ENCODE measurements around the gene PRUNE2. TPM values are rescaled to one million over a fixed set of nuclear protein-coding genes. Genes with fewer than 3 reads are reported as not detected.

Gene PRUNE2
- total RNA-seq, 2 experiments from 2014 or later = not detected

GRCh38 chr9:76576344-76576743 is 329.6 kb downstream of the PRUNE2 start:
- Histone ChIP-seq H3K36me3 (ENCODE audit: insufficient read depth, low read length) (no peaks in the 10 kb centered on the region), H3K4me3 (ENCODE audit: low read length) (no peak overlapping the region), H3K4me1 (ENCODE audit: insufficient read depth, low read length) (peaks cover 2% of the 10 kb centered on the region), H3K9me3 (ENCODE audit: control insufficient read depth in 1 of 2, insufficient read depth in 1 of 2, low read length in 2 of 2) (peaks cover 0 to under 1% of the 10 kb centered on the region in 2 experiments), H3K27me3 (ENCODE audit: control insufficient read depth in 1 of 2, insufficient read depth in 2 of 2, low read length in 2 of 2) (peaks cover 6 to 19% of the 10 kb centered on the region in 2 experiments), H3K27ac (ENCODE audit: low read depth in 1 of 2, low read length in 2 of 2) (no peak overlapping the region)
- Mint-ChIP-seq H3K9me3 (no peaks in the 10 kb centered on the region), H3K27me3 (peaks cover 53% of the 10 kb centered on the region), H3K4me1 (ENCODE audit: low read depth) (peaks cover 21% of the 10 kb centered on the region), H3K4me3 (no peak overlapping the region), H3K36me3 (ENCODE audit: low read depth) (no peaks in the 10 kb centered on the region), H3K27ac (no peak overlapping the region)
- intact Hi-C loops (cut with DNase I, micrococcal nuclease) = no loop called here
- peak; percentile 34 for ATAC-seq (ENCODE audit: poor library complexity)
- no peak for TF ChIP-seq CTCF (IDR thresholded peaks at IDR 0.05)
- ChIA-PET CTCF (no interaction called here), POLR2A (no interaction called here)
- peak in 8 of 14 experiments; percentile 2 to 80 (median 24) for DNase-seq

- ChIA-PET POLR2A (no interaction called here), CTCF (interaction anchor here (0.5 kb wide), 1 partner anchor 85 kb away, joined by 3 read pairs; no protein-coding TSS in a partner anchor)
- H3K27ac Mint-ChIP-seq = no peak overlapping the region
- H3K4me3 Mint-ChIP-seq = no peak overlapping the region
- no peak overlapping the region for H3K27ac ChIP-seq (ENCODE audit: low read depth in 1 of 2, low read length in 2 of 2)
- no peak for DNase-seq
- ATAC-seq (ENCODE audit: poor library complexity) = no peak
- H3K4me1 ChIP-seq (ENCODE audit: insufficient read depth, low read length) = peaks cover 2% of the 10 kb centered on the region
- H3K9me3 ChIP-seq (ENCODE audit: control insufficient read depth in 1 of 2, insufficient read depth in 1 of 2, low read length in 2 of 2) = peaks cover 0 to 6% of the 10 kb centered on the region in 2 experiments
- no peak overlapping the region for H3K4me3 ChIP-seq (ENCODE audit: low read length)
- peaks cover 59% of the 10 kb centered on the region for H3K27me3 Mint-ChIP-seq
- no peak for TF ChIP-seq CTCF (IDR thresholded peaks at IDR 0.05)
- H3K36me3 ChIP-seq (ENCODE audit: insufficient read depth, low read length) = no peaks in the 10 kb centered on the region
- H3K36me3 Mint-ChIP-seq (ENCODE audit: low read depth) = no peaks in the 10 kb centered on the region
- peaks cover 24% of the 10 kb centered on the region for H3K4me1 Mint-ChIP-seq (ENCODE audit: low read depth)
- H3K27me3 ChIP-seq (ENCODE audit: control insufficient read depth in 1 of 2, insufficient read depth in 2 of 2, low read length in 2 of 2) = peaks cover 6 to 19% of the 10 kb centered on the region in 2 experiments
- no peaks in the 10 kb centered on the region for H3K9me3 Mint-ChIP-seq
- intact Hi-C loops (cut with DNase I, micrococcal nuclease) = no loop called here
Measured at GRCh38 chr9:76575761-76576160, 330.2 kb downstream of the PRUNE2 start.

GRCh38 chr9:76573905-76574760 is 331.8 kb downstream of the PRUNE2 start:
- H3K27ac Mint-ChIP-seq = no peak overlapping the region
- ChIA-PET POLR2A (no interaction called here), CTCF (interaction anchor here (1.2 kb wide), 1 partner anchor 10 kb away, joined by 3 read pairs; no protein-coding TSS in a partner anchor)
- peaks cover 74% of the 10 kb centered on the region for H3K27me3 Mint-ChIP-seq
- TF ChIP-seq CTCF (IDR thresholded peaks at IDR 0.05) = no peak
- Histone ChIP-seq H3K27me3 (ENCODE audit: control insufficient read depth in 1 of 2, insufficient read depth in 2 of 2, low read length in 2 of 2) (peaks cover 6 to 19% of the 10 kb centered on the region in 2 experiments), H3K27ac (ENCODE audit: low read depth in 1 of 2, low read length in 2 of 2) (no peak overlapping the region), H3K36me3 (ENCODE audit: insufficient read depth, low read length) (no peaks in the 10 kb centered on the region), H3K4me3 (ENCODE audit: low read length) (no peak overlapping the region), H3K9me3 (ENCODE audit: control insufficient read depth in 1 of 2, insufficient read depth in 1 of 2, low read length in 2 of 2) (peaks cover 5 to 11% of the 10 kb centered on the region in 2 experiments), H3K4me1 (ENCODE audit: insufficient read depth, low read length) (peaks cover 5% of the 10 kb centered on the region)
- peak in 2 of 14 experiments; percentile 18 to 20 for DNase-seq
- no peaks in the 10 kb centered on the region for H3K36me3 Mint-ChIP-seq (ENCODE audit: low read depth)
- H3K4me1 Mint-ChIP-seq (ENCODE audit: low read depth) = peaks cover 24% of the 10 kb centered on the region
- no peak overlapping the region for H3K4me3 Mint-ChIP-seq
- ATAC-seq (ENCODE audit: poor library complexity) = no peak
- peaks cover 5% of the 10 kb centered on the region for H3K9me3 Mint-ChIP-seq
- intact Hi-C loops (cut with DNase I, micrococcal nuclease) = no loop called here
